Measurements from ENCODE around the gene ALDH1L1. TPM values are rescaled to one million over a fixed set of nuclear protein-coding genes. Genes with fewer than 3 reads are reported as not detected.
A peak's percentile ranks its signal among the peaks of the same experiment; 100 is the strongest.

The ALDH1L1 gene
- total RNA-seq, 1 donor: under 0.01 TPM

- Histone ChIP-seq H3K4me1 (ENCODE audit: insufficient read depth, low read length) (no peaks in the 10 kb centered on the region), H3K36me3 (ENCODE audit: insufficient read depth, low read length) (no peaks in the 10 kb centered on the region), H3K27ac (ENCODE audit: low read depth, low read length) (no peak within 1 kb of the TSS), H3K27me3 (ENCODE audit: insufficient read depth, low read length) (no peaks in the 10 kb centered on the region), H2AFZ (ENCODE audit: low read length) (peak within 1 kb of the TSS; percentile 79), H3K9me3 (ENCODE audit: low read depth, low read length) (no peaks in the 10 kb centered on the region), H3K4me3 (ENCODE audit: insufficient read depth, low read length) (peak within 1 kb of the TSS; percentile 72), H3K79me2 (ENCODE audit: insufficient read depth, low read length) (no peaks in the 10 kb centered on the region), H3K4me2 (ENCODE audit: insufficient read depth, low read length) (peak within 1 kb of the TSS; percentile 78), H4K20me1 (ENCODE audit: insufficient read depth, low read length) (no peaks in the 10 kb centered on the region)
- DNase-seq (ENCODE audit: insufficient read length, low spot score, missing footprints): peak; percentile 99
- peak; percentile 35 for TF ChIP-seq CTCF (IDR thresholded peaks at IDR 0.05; ENCODE audit: extremely low read depth, low read depth, low read length)
These were observed 96.2 kb downstream of the ALDH1L1 start, which contains the start of gene SLC41A3 for GRCh38 chr3:126083913-126084767. Gene SLC41A3, minus strand, starts transcription at chr3:126084124. Its CDS starts 15,905 bp downstream, at chr3:126068219.

GRCh38 chr3:126083511-126083912 lies 96.9 kb downstream of the ALDH1L1 start:
- Histone ChIP-seq H3K79me2 (ENCODE audit: insufficient read depth, low read length) (no peaks in the 10 kb centered on the region), H3K27ac (ENCODE audit: low read depth, low read length) (no peak overlapping the region), H4K20me1 (ENCODE audit: insufficient read depth, low read length) (peaks cover 4% of the 10 kb centered on the region), H3K4me1 (ENCODE audit: insufficient read depth, low read length) (no peaks in the 10 kb centered on the region), H3K36me3 (ENCODE audit: insufficient read depth, low read length) (no peaks in the 10 kb centered on the region), H3K4me2 (ENCODE audit: insufficient read depth, low read length) (peak overlapping the region; percentile 78), H3K4me3 (ENCODE audit: insufficient read depth, low read length) (peak overlapping the region; percentile 72), H3K9me3 (ENCODE audit: low read depth, low read length) (no peaks in the 10 kb centered on the region), H3K27me3 (ENCODE audit: insufficient read depth, low read length) (no peaks in the 10 kb centered on the region), H2AFZ (ENCODE audit: low read length) (peak overlapping the region; percentile 73)
- TF ChIP-seq CTCF (IDR thresholded peaks at IDR 0.05; ENCODE audit: extremely low read depth, low read depth, low read length): no peak
- DNase-seq (ENCODE audit: insufficient read length, low spot score, missing footprints): peak; percentile 89

GRCh38 chr3:126083138-126083445 lies 97.3 kb downstream of the ALDH1L1 start:
- TF ChIP-seq CTCF (IDR thresholded peaks at IDR 0.05; ENCODE audit: extremely low read depth, low read depth, low read length): no peak
- Histone ChIP-seq H3K36me3 (ENCODE audit: insufficient read depth, low read length) (no peaks in the 10 kb centered on the region), H3K4me1 (ENCODE audit: insufficient read depth, low read length) (no peaks in the 10 kb centered on the region), H3K4me2 (ENCODE audit: insufficient read depth, low read length) (peak overlapping the region; percentile 78), H2AFZ (ENCODE audit: low read length) (peak overlapping the region; percentile 73), H3K9me3 (ENCODE audit: low read depth, low read length) (no peaks in the 10 kb centered on the region), H4K20me1 (ENCODE audit: insufficient read depth, low read length) (peaks cover 5% of the 10 kb centered on the region), H3K27me3 (ENCODE audit: insufficient read depth, low read length) (no peaks in the 10 kb centered on the region), H3K27ac (ENCODE audit: low read depth, low read length) (no peak overlapping the region), H3K79me2 (ENCODE audit: insufficient read depth, low read length) (no peaks in the 10 kb centered on the region), H3K4me3 (ENCODE audit: insufficient read depth, low read length) (peak overlapping the region; percentile 72)
- no peak for DNase-seq (ENCODE audit: insufficient read length, low spot score, missing footprints)

GRCh38 chr3:126082362-126083137 lies 97.8 kb downstream of the ALDH1L1 start:
- H3K27me3 ChIP-seq (ENCODE audit: insufficient read depth, low read length): no peaks in the 10 kb centered on the region
- peaks cover 5% of the 10 kb centered on the region for H4K20me1 ChIP-seq (ENCODE audit: insufficient read depth, low read length)
- TF ChIP-seq CTCF (IDR thresholded peaks at IDR 0.05; ENCODE audit: extremely low read depth, low read depth, low read length): no peak
- H3K4me1 ChIP-seq (ENCODE audit: insufficient read depth, low read length): no peaks in the 10 kb centered on the region
- H3K4me2 ChIP-seq (ENCODE audit: insufficient read depth, low read length): peak overlapping the region; percentile 78
- H3K27ac ChIP-seq (ENCODE audit: low read depth, low read length): no peak overlapping the region
- peak; percentile 66 for DNase-seq (ENCODE audit: insufficient read length, low spot score, missing footprints)
- H3K4me3 ChIP-seq (ENCODE audit: insufficient read depth, low read length): no peak overlapping the region
- no peak overlapping the region for H2AFZ ChIP-seq (ENCODE audit: low read length)
- no peaks in the 10 kb centered on the region for H3K79me2 ChIP-seq (ENCODE audit: insufficient read depth, low read length)
- no peaks in the 10 kb centered on the region for H3K9me3 ChIP-seq (ENCODE audit: low read depth, low read length)
- H3K36me3 ChIP-seq (ENCODE audit: insufficient read depth, low read length): no peaks in the 10 kb centered on the region
